HG03378 (cell line): ENCODE data around the gene ADAMTS9.

Source experiments
- ATAC-seq: cut with Tn5 transposase; IDR thresholded peaks from one replicate; pipeline ENCODE4 v1.9.1; 2021; ENCODE audit warnings: mild to moderate bottlenecking, moderate library complexity; ENCODE audit not compliant: unreplicated experiment

The ADAMTS9 gene

DNA sequence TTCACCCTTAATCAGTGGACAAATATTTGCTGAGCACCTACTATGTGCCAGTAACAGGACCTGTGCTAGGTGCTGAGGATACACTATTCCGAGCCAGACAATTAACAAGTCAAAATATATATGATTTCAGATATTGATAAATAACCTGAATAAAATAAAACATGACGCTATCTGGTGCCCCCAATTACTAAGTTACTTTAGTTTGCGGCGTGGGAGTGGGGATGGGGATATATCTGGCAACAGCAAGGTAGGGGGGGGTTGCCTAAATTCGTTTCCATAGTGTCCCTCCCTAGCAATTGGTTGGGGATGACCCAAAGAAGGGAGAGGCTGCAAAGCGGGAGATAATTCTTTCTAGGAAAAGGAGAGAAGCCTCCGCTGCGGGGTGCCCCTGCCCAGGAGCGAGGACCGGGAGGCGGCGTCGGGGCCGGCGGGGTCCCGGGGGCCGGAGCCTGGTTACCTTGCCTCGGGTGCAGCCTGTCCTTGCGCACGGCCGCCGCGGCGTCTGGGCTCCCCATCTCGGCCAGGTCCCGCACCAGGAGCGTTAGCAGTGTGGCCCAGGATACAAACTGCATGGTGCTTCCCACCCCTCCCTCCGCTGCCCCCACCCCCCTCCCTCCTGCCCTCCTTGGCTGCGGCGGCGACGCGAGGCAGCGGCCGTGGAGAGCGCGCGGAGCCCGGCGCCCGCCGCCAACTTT is 567 bp downstream of the ADAMTS9 start:
- ATAC-seq: no peak

DNA sequence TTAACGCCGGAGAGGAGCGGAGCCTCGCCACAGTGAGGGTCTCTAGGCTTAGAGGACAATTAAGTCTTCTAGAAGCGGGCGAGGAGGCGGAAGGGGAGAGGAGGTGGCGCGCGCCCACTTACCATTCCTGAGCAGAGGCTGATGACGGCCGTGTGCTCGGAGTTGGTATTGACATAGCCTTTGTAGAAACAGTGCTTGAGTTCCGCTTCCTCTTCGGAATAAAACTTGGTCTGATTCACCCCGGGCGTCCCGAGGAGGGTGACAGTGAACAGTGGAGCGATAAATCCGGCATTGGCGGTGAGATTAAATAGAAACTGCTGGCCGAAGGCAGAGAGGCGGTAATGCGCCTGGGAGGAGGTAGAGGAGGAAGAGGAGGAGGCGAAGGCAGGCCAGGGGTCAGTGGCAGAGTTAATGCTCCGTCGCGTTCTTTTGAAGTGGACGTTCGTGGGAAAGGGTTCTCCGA is 1.3 kb downstream of the ADAMTS9 start:
- ATAC-seq: no peak

DNA sequence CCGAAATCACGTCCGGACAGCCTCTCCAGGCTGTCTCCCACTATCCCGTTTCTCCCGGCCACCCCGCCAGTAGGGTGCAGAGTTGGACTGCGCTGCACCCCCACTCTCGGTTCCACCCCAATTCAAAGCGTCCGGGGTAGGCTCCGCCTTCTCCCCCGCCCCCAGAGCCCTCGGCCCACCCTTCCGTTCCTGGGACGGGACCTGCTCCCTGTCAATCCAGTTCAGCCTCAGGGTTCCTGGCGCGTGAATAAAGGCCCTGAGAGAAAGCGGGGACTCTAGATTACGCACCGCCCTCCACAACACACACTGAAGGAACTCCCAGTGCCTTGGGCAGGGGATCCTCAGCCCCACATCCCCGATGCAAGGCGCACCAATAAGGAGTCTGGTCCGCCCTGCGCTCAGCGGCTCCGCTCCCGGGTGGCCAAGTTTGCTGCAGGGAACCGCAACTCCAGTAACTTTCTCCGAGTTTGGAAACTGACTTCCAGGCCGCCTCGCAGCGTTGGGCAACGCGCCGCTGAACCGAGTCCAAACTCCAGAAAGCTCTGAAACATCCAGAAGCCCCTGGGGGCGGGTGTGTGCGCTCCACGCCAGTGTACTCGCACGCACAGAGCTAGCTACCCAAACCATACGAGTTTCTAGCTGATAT is 1.9 kb downstream of the ADAMTS9 start:
- ATAC-seq: no peak

DNA sequence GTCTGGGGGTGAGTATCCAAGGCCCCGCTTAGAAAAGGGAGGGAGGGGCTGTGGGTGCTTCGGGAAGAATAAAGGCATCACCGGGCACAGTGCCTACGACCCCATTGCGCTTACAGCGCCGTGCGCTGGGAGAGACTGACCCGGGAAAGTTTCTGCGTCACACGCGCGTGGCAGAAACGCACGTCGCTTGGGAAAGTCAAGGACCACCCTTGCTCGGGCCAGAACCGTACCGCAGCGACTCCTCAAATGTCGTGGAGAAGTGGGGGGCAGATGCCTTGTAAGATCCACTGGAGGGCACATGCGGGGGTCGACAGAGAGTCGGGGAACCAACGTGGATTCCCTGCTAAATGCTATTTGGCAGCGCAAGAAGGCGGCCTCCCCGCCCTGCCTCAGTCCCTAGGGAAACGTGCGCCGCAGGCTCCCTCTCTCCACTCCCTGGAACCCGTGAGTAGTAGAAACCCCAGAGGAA is 2.4 kb downstream of the ADAMTS9 start:
- no peak for ATAC-seq

DNA sequence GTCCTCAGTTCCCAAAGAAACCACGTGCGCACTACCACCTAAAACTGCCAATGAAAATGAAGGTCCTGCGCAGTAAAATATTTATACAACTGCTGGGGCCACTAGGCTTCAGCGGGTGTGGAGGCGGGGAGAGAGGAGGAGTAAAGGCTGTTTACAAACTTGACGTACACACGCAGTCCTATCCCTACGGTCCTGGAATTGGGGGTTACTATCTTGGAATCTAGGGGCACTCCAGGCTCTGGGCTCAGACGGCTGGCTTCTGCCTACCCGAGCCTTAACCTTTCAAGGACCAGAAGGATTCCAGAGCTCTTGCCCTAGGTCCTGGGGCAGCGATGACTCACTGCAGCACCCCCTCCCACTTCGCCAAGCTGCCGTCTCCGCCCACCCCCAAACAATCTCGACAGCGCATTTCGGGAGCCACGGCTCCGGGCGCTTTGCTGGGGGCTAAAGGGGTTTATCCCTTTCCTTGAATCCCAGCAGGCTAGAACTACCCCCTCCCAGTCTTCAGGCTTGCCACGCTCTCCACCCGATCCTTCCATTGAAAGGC is 3.0 kb downstream of the ADAMTS9 start:
- ATAC-seq: no peak

DNA sequence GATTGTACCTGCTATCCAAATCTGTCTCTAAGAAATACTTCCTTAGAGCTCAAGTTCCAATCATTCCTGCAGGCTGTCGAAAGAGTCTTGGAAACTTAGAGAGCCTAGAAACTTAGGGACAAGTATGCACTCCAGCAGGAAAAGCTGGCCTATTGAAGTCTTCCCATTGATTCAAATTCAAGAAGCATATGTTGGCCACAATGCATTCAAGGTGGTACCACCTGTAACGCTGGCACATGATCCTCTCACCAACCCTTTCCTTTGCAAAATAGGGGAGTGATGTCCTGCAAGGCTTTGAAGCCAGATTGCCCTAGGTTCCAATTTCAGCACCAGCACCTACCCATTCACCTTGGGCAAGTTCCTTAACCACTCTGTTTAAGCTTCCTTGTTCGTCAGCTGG is 6.0 kb downstream of the ADAMTS9 start:
- no peak for ATAC-seq

DNA sequence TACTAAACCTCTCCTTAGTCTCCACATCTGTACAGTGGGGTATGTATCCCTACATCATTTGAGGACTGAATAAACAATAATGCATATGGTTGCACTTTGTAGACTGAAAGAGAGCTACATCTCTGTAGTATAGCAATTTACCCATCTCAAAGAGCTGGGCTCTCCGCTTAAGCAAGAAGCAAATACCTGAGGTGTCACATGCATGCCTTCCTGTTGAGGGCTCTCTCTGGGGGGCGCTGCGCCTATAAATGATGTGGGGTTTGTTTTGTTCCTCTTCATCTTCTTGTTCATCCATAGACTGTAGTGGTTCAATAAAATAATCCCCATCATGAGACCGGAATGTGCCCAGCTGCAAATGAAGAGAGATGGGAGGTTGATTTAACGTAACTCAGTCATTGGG is 6.8 kb downstream of the ADAMTS9 start:
- no peak for ATAC-seq

DNA sequence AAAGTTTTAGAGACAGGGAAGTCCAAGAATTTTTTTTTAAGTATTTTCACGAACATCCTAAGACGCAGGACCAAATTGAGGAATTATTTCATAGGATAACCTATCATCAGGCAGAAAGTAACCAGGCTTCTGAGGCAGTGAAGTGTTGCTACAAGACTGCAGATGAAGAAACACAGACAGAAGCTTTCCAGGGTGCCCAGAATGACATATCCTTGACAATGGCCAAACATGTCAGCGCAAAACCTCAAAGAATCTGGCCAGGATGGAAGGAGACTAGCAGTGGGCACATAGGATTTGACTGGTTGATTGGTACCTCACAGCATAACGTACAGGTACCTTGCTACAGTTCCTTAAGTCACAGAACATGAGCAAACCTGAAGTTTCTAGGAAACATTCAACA is 7.5 kb downstream of the ADAMTS9 start:
- ATAC-seq: no peak

DNA sequence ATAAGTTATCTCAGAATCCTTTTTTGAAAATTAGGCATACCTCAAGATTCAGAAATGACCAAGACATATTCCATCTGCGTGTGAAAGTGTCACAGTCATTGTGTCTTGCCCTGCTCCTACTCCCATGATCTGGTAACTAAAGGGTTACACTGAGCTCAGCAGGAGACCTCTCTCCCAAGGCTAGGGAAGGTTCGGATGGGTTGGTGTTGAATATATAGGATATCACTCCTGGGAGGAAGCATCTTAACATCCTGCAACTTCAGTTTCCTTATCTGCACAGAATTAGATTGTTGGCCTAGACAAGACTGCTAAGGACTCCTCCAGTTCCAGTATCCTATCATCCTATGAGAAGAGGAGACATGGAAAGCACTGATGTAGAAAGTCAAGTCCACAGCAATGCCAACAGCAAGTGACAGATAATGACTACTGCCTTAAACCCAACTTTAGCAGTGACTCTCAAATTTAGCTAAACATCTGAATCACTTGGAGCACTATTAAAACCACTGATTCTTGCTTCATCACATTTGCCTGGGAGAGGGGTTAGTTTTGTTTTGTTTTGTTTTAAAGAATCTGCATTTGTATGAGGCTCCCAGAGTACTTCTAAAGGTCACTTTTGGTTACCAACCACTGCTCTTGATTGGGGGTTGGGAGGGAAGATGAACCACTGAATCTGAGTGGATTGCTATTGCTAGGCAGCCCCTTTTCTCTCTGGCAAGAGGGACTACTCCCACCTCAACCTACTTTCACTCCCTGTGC is 9.7 kb downstream of the ADAMTS9 start:
- no peak for ATAC-seq

DNA sequence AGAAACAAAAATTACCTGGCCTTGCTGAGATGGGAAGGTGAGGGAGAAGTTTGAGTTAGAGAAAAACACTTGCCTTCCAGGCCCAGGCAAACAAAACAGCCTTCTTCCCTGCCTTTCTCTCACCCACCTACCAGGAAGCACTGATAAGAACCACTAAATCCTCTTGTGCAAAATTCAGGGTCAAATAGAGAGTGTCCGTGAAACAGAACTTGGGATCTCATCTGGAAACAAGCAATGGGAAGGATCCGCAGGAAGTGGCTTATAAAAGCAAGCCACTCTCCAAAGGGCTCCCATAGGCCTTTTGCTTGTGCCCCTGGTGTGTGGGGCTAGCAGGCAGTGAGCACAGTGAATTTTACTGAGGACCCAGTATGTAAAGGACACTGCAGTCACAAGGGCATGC is 11.0 kb downstream of the ADAMTS9 start:
- no peak for ATAC-seq

DNA sequence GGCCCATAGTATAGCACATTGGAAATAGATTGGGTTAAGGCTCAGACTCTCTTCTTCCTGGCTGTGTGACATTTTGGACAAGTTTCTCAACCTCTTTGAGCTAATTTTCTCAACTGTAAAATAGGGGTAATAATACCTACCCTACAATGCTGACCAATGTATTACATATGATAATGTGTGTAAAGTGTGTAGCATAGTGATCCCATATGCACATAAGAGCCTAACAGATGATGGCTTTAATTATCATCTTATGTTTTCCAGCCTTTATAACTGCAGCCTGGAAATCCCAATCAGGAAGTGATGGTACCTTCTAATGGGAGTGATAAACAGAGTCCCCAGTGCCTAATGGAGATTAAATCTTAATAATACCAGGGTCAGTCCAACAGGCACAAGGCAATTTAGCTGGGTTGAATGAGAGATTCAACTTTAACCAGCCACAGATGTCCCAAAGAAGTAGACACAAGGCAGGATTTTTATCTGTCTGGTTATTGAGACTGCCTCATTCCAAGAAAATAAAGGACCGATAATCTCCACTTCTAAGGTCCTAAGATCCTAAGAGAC is 12.0 kb downstream of the ADAMTS9 start:
- no peak for ATAC-seq

DNA sequence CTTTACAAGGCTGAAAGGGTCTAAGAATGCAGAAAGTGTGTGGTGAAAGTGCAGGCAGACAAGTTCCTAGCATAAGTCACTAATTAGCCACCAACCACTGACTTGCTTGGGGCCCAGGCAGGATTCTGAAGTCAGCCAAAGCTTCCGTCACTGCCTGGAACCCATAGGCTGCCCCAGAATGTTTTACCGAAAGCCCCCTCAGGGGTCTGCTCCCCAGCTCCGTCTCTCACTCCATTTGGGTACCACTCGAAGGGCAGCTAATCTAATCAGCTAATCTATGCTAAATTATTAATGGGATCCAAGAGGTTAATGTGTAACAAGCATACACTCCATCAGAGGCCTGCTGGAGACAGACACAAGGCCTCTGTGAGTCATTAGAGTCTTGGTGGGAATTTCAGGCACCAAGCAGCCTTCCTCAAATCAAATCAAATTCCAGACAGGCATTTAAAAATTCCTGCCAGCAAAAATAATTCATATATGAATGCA is 13.2 kb downstream of the ADAMTS9 start:
- no peak for ATAC-seq

DNA sequence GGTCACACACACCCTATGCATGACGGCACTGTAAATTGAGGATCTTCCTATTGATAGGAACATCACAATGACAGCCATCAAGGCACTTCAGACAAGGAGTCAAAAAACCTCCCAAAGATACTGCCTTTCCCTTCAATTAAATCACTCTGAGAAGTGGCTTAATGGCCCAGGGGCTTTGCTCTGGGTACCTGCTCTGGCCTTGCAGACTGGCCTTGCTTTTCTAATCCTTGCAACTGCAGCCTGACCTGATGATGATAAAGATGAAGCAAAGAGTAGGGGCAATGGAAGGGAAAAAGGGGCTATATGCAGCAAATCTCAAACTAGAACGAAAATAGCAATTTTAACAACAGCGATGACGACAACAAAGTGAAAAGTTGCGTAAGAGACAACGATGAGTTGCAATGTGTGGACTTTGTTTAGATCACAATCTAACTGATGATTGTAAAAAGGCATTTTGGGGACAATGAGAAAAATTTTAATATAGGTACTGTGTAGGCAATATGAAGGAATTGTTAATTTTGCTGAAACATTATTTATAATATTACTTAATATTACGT is 14.6 kb downstream of the ADAMTS9 start:
- ATAC-seq: no peak

DNA sequence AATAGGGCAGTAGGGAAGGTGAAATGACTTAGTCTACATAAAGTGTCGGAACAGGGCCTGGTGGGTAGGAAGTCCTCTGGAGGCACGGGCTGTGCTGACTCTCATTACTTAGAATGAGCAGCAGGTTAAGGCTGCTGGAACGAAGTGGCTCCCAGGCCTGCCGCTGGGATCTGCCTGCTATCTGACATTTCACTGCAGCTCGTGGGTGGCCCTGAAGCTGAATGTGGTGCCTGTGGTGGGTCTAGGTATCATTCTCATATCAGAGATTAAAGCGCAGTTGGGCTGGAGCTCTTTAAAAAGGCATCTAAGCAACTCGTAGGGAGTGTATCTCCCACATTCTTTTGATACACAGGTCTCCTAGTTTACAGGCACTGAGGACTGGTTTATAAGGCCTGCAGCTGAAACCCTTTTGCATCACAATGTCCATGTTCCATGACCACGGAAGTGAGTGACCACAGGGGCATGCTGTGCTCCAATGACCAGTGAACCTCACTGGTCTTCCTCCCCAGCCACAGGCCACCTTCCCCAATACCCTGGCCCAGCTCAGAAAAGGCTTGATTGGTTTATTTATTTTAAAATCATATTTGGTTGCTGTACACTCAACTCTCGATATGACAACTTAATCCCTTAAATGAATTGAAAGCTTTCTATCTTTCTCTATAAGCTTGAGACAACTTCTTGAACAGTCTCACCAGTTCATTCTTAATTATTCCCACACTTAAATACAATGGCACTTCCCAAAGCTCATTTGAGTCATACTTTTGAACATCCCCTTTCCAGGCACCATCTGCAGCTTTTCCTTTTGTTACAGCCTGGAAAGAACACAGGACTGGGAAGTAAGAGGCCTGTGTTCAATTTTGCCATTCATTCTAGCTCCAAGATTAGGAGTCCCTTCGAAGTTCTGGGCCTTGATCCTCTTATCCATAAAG is 19.0 kb downstream of the ADAMTS9 start:
- ATAC-seq: no peak

DNA sequence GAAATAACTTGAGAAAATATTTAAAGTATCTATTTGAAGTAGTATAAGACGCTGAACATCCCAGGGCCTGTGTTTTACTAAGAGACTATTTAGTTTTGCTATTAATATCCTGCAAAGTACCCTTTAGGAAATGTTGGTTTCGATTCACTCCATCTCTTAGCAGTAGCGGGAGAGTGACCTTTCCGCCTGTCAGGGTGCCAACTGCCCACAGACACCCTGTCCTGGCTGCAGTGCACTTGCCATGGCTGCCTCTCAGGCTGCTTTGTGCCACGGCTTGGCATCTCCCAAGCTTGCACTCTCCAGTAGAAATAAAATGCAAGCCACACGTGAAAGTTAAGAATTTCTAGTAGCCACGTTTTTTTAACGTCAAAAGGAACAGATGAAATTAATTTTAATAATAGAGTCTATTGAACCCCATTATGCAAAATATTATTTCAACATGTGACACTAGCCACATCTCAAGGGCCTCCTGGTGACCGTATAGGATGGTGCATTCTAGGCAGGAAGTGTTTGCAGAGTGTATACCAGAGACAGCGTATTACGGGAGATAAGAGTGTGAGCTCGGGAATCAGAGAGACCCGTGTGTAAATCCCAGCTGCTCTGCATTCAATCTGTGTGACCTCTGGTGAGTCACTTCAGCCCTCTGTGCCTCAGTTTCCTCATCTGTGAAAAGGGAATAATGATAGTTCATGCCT is 19.8 kb downstream of the ADAMTS9 start:
- no peak for ATAC-seq

DNA sequence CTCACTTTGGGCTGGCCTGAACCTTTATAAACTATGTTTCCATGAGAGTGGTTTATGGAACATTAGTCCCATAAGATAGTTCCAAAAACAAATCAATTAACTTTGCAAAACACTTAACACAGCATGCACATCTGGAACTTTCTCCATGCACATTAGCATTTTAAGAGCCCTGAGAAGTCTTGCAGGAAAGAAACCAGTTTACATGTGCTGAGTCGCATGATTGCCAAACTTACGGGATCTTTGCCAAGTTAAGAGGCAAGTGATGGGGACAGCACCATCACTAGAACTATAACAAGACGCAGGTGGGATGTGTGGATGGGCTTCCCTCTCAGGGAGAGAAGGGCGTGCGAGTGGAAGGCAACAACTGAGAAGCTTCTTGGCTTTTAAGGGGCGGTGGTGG is 20.7 kb downstream of the ADAMTS9 start:
- ATAC-seq: no peak

DNA sequence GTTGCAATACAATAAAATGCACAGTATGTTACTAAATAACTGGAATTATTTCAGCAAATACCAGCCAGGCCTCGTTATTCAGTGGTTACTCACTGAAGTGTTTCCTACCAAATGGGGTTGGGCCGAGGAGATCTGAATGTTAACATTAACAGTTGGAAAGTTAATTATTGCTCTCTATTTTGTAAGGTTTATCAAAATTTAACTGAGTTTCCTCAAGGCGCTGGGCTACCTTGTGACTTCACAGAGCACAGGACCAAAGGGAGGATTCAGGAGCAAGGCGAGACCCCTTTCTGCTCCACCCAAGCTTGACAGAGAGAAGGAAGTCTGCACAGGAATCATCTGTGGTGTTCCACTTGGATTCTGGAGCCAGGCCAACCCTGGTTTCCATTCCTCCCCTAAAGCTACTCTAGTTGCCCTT is 21.6 kb downstream of the ADAMTS9 start:
- ATAC-seq: no peak

DNA sequence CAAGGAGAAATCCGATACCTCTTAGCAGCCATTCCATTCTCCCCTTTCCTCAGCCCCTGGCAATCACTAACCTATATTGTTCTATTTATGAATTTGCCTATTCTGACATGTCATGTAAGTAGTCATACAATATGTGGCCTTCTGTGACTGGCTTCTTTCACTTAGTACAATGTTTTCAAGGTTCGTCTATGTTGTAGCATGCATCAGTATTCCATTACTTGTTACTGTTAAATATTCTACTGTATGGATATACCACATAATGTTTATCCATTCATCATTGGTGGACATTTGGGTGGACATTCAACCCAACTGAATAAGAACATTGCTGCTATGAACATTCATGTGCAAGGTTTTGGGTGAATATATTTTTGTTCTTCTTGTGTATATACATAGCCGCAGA is 23.4 kb downstream of the ADAMTS9 start:
- ATAC-seq: no peak

DNA sequence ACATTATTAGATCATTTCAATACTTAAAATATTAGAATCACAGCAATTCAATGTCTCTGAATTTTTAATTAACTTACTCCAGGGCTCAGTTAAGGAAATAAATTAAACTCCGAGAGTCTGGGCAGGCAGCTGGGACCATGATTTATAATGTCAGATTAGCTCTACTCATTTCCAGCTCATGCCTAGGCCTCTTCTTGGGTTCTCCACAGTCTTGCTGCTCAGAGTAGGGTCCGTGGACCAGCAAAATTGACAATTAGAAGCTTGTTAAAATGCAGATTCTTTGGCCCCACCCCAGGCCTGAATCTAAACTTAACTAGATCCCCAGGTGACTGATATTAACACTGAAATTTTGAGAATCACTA is 28.2 kb downstream of the ADAMTS9 start:
- no peak for ATAC-seq
